ENCODE measurements around the gene CHST8. TPM values are rescaled to one million over a fixed set of nuclear protein-coding genes. Genes with fewer than 3 reads are reported as not detected.

CHST8 gene
- total and polyA plus RNA-seq, 2 of the 13 experiments (the other 11 are each of a cell fraction or from before 2014, with no cell fraction given), result not detected

GRCh38 chr19:33647146-33647545 is 25.4 kb downstream of the CHST8 start:
- ATAC-seq (no peak), DNase-seq (ENCODE audit: low spot score) (no peak), FAIRE-seq (no peak)
- ChIA-PET CTCF (ENCODE audit: low intra/inter-chr PET ratio, low total read pairs) (no interaction called here), POLR2A (no interaction called here)
- Histone ChIP-seq H3K79me2 (ENCODE audit: insufficient read depth, low read length) (no peaks in the 10 kb centered on the region), H3K4me3 (replicated peaks in 1 of 3; ENCODE audit: insufficient read depth in 1 of 3, low read depth in 2 of 3, low read length in 3 of 3) (no peak overlapping the region), H3K9ac (ENCODE audit: insufficient read depth, low read depth, low read length) (no peak overlapping the region), H3K27me3 (ENCODE audit: control insufficient read depth in 1 of 2, insufficient read depth in 2 of 2, low read length in 2 of 2) (0 out of 5 replicates have a peak, but pooled peaks cover 0 to 2% of the 10 kb centered on the region in 2 experiments), H3K9me3 (ENCODE audit: low read length) (no peaks in the 10 kb centered on the region), H3K4me1 (ENCODE audit: insufficient read depth, low read length) (no peaks in the 10 kb centered on the region), H3K36me3 (replicated peaks in 1 of 2; ENCODE audit: control insufficient read depth in 1 of 2, insufficient read depth in 2 of 2, low read length in 2 of 2) (no peaks in the 10 kb centered on the region), H4K20me1 (ENCODE audit: insufficient read depth, low read length) (no peaks in the 10 kb centered on the region), H3K27ac (ENCODE audit: extremely low read length, insufficient read depth, low read length) (no peak overlapping the region), H3K4me2 (ENCODE audit: low read depth, low read length) (no peak overlapping the region), H2AFZ (ENCODE audit: low read length) (no peak overlapping the region)
- 67% methylated on average over 6 of the region's 6 CpGs for whole genome bisulfite sequencing (ENCODE audit: low lambda C conversion rate)
- in situ Hi-C loops (cut with HindIII; ENCODE audit: extremely low pct_ligation_motif_present, low pct_unique_long_range_greater_than_20kb) (no loop called here), intact Hi-C loops (cut with micrococcal nuclease; ENCODE audit: unreplicated experiment) (no loop called here)
- no peak for TF ChIP-seq ZBTB14 (CRISPR knock-in tag; IDR thresholded peaks at IDR 0.05)
- no peak for TF ChIP-seq ZFP62 (CRISPR knock-in tag; IDR thresholded peaks at IDR 0.05)
- no peak for TF ChIP-seq ZNF549 (CRISPR knock-in tag; IDR thresholded peaks at IDR 0.05)
- TF ChIP-seq KAT8 (CRISPR knock-in tag; IDR thresholded peaks at IDR 0.05), result no peak
- no peak for TF ChIP-seq HIVEP1 (CRISPR knock-in tag; IDR thresholded peaks at IDR 0.05)
- no peak for TF ChIP-seq MAZ (IDR thresholded peaks at IDR 0.05; ENCODE audit: borderline replicate concordance, low read depth, low read length)
- no peak for TF ChIP-seq MAZ (CRISPR knock-in tag; IDR thresholded peaks at IDR 0.05; ENCODE audit: low read depth)
- BruUV-seq (replicated peaks), result no TSS peak

- DNase-seq (ENCODE audit: low spot score), result no peak
- Histone ChIP-seq H2AFZ (ENCODE audit: low read length) (no peak overlapping the region), H4K20me1 (ENCODE audit: insufficient read depth, low read length) (no peaks in the 10 kb centered on the region), H3K27me3 (ENCODE audit: control insufficient read depth in 1 of 2, insufficient read depth in 2 of 2, low read length in 2 of 2) (0 out of 5 replicates have a peak, but pooled peaks cover 0 to 2% of the 10 kb centered on the region in 2 experiments), H3K27ac (ENCODE audit: extremely low read length, insufficient read depth, low read length) (no peak overlapping the region), H3K36me3 (replicated peaks in 1 of 2; ENCODE audit: control insufficient read depth in 1 of 2, insufficient read depth in 2 of 2, low read length in 2 of 2) (no peaks in the 10 kb centered on the region), H3K9ac (ENCODE audit: insufficient read depth, low read depth, low read length) (no peak overlapping the region), H3K4me2 (ENCODE audit: low read depth, low read length) (no peak overlapping the region), H3K4me1 (ENCODE audit: insufficient read depth, low read length) (no peaks in the 10 kb centered on the region), H3K9me3 (ENCODE audit: low read length) (no peaks in the 10 kb centered on the region), H3K4me3 (replicated peaks in 1 of 3; ENCODE audit: insufficient read depth in 1 of 3, low read depth in 2 of 3, low read length in 3 of 3) (no peak overlapping the region), H3K79me2 (ENCODE audit: insufficient read depth, low read length) (no peaks in the 10 kb centered on the region)
- ChIA-PET POLR2A (no interaction called here), CTCF (ENCODE audit: low intra/inter-chr PET ratio, low total read pairs) (no interaction called here)
- no peak for FAIRE-seq
- no peak for TF ChIP-seq PCBP2 (optimal IDR thresholded peaks at IDR 0.05; ENCODE audit: low read depth, low read length, poor library complexity, severe bottlenecking)
- TF ChIP-seq STAG1 (CRISPR knock-in tag; IDR thresholded peaks at IDR 0.05), result no peak
- no peak for TF ChIP-seq USF2 (IDR thresholded peaks at IDR 0.05; ENCODE audit: low read depth, low read length)
- no peak for TF ChIP-seq USF2 (CRISPR knock-in tag; IDR thresholded peaks at IDR 0.05; ENCODE audit: borderline replicate concordance)
- TF ChIP-seq RBFOX2 (IDR thresholded peaks at IDR 0.05; ENCODE audit: low read depth, low read length), result no peak
- TF ChIP-seq ZFP1 (CRISPR knock-in tag; IDR thresholded peaks at IDR 0.05), result no peak
- WGBS (ENCODE audit: low lambda C conversion rate), result 6% methylated on average over 4 of the region's 4 CpGs
- ATAC-seq, result no peak
- in situ Hi-C loops (cut with HindIII; ENCODE audit: extremely low pct_ligation_motif_present, low pct_unique_long_range_greater_than_20kb), result no loop called here
- BruUV-seq (replicated peaks), result no TSS peak
- intact Hi-C loops (cut with micrococcal nuclease; ENCODE audit: unreplicated experiment), result no loop called here
Measured at GRCh38 chr19:33649627-33650305, 28.0 kb downstream of the CHST8 start.

Measured in HepG2 (cell line).